ENCODE data around the gene MAP3K13.

- TF ChIP-seq CTCF (IDR thresholded peaks at IDR 0.05 in 8 of 11, conservative IDR thresholded peaks at IDR 0.05 in 3 of 11) (no peak), POLR2A (IDR thresholded peaks at IDR 0.05) (no peak)
These were observed 42.3 kb downstream of the MAP3K13 start for GRCh38 chr3:185405243-185405642.
